Stimulated activated CD8-positive, alpha-beta memory T cell treated with anti-CD3 and anti-CD28 coated beads, Interleukin-7, amount 100 ng/mL, for 48 hours (primary cell): Measurements from ENCODE around the gene FEM1A.
"Not testable (repeated sequence)": the region's sequence is repeated elsewhere in the genome, so short reads cannot be mapped to it uniquely, and the experiment has no call there.

Experiments
- DNase-seq, 2 donors: peaks; one replicate each; pipeline ENCODE4 v3.0.0-alpha.2; 2020; ENCODE audit warnings: low read depth in 1 of 2; ENCODE audit errors: extremely low read depth in 1 of 2

Gene FEM1A

GRCh38 chr19:4807188-4807587, 15.7 kb downstream of the FEM1A start:
- no peak for DNase-seq

GRCh38 chr19:4811328-4812131, 20.0 kb downstream of the FEM1A start:
- DNase-seq: peak; percentile 66 to 83

GRCh38 chr19:4814625-4815425, 23.3 kb downstream of the FEM1A start:
- DNase-seq: no peak

GRCh38 chr19:4815426-4816201, 24.1 kb downstream of the FEM1A start:
- peak; percentile 49 to 68 for DNase-seq

GRCh38 chr19:4816202-4816949, 24.8 kb downstream of the FEM1A start:
- DNase-seq: no peak

- no peak for DNase-seq
These were observed 25.4 kb downstream of the FEM1A start for GRCh38 chr19:4816950-4817278.

- no peak for DNase-seq
These were observed 26.1 kb downstream of the FEM1A start for GRCh38 chr19:4817467-4818277.

- DNase-seq: no peak
These were observed 29.7 kb downstream of the FEM1A start for GRCh38 chr19:4821265-4821664.

- not testable (repeated sequence) for DNase-seq
These were observed 30.8 kb downstream of the FEM1A start for GRCh38 chr19:4822354-4822753.

GRCh38 chr19:4823577-4823976, 32.0 kb downstream of the FEM1A start:
- no peak for DNase-seq

GRCh38 chr19:4829001-4829712, 37.6 kb downstream of the FEM1A start:
- no peak for DNase-seq

- no peak for DNase-seq
These were observed 38.8 kb downstream of the FEM1A start for GRCh38 chr19:4830332-4830731.

GRCh38 chr19:4830768-4831265, 39.3 kb downstream of the FEM1A start:
- DNase-seq: no peak

GRCh38 chr19:4831304-4831978, 39.9 kb downstream of the FEM1A start, which contains the start of gene TICAM1:
Gene TICAM1 (minus strand): TSS chr19:4831712. CDS start chr19:4818377, 13,335 bp downstream.
- peak; percentile 52 to 72 for DNase-seq

GRCh38 chr19:4831979-4832340, 40.4 kb downstream of the FEM1A start:
- DNase-seq: not testable (repeated sequence)

GRCh38 chr19:4832776-4833175, 41.2 kb downstream of the FEM1A start:
- DNase-seq: no peak

- DNase-seq: no peak
These were observed 47.7 kb downstream of the FEM1A start for GRCh38 chr19:4839192-4839591.

- DNase-seq: no peak
These were observed 52.1 kb downstream of the FEM1A start for GRCh38 chr19:4843647-4843965.
